NCI-H446 treated with DMSO at 0.1 percent for 48 hours (cell line): ENCODE measurements around the gene CCDC150.
"Not testable (repeated sequence)": the region's sequence is repeated elsewhere in the genome, so short reads cannot be mapped to it uniquely, and the experiment has no call there.

Experiments used
- DNase-seq: peaks from one replicate; lab custom pipeline; 2025; lab: John Stamatoyannopoulos, UW

The CCDC150 gene

DNA sequence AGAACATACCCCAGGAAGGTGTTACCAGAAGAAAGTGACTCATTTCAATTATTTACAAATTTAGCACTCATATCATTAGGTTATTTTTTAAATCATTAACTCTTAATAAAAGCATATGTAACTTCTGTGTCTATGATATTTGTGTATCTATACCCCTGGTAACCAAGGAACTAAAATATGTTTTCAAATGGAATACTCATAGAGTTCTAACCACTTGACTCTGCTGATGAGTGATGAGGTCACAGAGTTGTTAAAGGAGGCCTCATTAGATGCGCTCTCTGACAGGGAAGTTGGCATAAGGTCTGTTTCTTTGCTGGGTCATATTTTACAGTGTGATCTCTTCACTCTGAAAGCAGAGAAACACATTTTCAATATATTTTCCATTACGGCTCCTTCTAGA is 73.4 kb downstream of the CCDC150 start:
- no peak for DNase-seq

DNA sequence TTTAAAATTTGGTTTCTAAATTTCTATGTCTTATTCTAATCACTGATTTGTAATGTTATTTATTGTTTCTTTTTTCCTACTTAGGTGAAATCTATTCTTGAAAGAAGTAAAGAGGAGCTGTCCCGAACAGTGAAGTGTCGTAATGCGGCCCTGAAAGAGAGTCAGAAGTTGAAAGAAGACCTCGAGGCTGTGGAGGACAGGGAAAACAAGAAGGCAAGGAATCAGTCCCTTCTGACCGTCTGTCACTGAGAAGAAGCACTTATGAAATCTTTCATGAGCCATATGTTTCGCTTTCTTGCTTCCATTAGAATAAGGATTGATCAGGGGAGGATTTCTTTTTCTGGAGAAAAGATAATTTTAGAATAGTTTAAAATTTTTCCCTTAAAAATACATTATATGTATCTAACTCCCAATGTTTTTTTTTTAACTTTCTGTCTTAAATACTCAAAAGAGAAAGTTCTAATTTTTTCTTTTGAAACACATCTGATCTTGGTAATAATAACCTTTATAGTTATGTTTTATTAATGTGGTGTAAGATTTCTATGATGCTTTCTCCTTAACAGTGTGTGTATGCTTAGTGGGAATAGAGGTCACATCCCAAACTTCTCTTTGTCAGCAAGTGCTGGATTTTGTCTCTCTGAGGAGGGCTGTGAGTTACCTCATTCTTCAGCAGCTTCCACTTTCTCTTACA is 79.0 kb downstream of the CCDC150 start:
- DNase-seq = no peak

DNA sequence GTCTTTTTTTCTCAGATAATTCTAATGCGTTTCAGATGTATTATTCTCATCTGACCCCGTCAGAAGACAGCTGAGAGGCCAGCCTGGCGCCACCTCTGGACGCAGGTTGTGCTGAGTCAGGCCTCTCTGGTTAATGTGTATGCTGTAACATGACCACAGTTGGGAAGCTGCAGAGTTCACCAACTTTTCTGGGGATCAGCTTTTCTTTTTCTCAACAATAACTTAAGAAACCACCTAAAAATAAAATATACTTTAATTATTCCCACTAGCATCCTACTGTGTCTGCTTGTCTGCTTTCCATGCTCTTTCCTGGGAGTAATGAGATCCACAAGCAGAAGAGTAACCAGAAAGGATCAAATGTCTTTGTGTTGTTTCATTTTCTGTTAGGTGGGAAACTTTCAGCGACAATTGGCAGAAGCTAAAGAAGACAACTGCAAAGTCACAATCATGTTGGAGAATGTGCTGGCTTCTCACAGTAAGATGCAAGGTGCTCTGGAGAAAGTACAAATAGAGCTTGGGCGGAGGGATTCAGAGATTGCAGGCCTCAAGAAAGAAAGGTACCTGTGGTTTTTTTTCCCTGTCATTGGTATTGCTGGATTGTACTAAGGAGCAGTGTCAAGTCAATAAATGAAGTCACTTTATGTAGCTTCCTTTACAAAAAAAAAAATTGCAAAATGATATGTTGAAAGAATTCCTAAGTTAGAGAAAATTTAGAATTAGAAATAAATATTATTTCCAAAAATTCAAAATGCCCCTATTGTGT is 79.8 kb downstream of the CCDC150 start:
- no peak for DNase-seq

DNA sequence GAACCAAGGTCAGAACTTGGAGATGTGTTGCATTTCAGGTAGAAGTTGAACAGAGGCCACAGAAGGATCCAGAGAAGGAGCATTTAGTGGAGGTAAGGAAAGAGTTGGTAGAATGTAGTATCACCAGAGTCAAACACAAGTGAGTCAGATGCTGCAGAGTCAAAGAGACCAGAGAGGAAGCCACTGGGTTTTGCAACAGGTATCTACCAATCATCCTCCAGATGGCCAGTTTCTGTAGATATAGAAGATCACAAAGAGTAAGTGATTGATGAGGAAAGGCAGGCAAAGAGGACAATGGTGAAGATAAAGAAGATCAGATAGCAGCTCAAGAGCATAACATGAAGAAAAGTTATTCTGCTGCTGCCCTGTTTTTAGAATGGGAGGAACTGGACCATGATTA is 84.1 kb downstream of the CCDC150 start:
- no peak for DNase-seq

DNA sequence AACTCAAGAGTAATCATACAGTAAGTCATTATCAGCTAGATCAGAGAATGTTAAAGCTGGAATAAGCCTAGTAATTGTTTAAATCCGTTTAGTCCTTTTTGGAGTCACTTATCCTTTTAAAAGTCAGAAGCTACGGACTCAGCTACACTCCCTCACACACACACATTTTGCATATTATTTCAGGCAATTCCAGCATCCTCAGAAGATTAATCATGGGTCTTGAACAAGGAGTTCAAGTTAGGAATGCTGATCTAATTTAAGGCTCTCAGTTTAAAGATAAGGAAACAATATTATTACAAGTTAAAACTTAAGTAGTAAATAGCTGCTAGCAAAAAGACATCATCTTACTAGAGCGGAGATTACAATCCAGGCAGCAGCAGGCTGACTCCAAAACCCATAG is 85.7 kb downstream of the CCDC150 start:
- no peak for DNase-seq

DNA sequence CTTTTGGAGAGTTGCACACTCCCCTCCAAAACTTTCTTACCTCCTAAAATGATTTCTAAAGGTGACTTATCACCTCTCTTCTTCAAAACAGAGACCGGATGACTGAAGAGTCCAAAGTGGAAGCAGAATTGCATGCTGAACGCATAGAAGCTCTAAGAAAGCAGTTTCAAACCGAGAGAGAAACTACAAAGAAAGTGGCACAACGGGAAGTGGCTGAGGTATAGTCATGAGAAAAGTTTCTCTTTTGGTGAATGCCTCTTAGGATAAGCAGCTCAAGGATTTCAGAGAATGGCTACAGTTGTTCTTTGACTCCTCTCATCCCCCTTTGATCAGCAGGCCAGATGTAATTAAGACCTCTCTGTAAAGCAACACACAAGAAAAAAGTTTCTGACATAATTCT is 86.4 kb downstream of the CCDC150 start:
- DNase-seq = no peak

DNA sequence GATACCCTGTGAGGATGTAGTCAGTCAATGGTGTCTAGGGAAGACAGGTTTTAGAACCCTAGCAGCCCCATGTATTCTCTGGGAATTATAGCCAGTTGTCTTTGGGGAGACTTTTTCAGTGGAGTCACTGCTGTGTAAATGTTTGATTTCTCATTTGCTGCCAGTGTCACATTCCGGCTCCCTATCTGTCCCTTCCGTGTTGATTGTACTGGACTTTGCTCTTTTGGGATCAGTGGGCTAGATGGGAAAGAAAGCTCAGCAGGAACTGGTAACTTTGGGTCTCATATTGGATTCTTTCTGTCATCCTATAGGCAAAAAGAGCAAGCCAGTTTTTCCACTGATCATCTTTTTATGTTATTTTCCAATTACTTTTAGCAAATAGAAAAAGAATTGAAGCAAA is 89.9 kb downstream of the CCDC150 start:
- no peak for DNase-seq

DNA sequence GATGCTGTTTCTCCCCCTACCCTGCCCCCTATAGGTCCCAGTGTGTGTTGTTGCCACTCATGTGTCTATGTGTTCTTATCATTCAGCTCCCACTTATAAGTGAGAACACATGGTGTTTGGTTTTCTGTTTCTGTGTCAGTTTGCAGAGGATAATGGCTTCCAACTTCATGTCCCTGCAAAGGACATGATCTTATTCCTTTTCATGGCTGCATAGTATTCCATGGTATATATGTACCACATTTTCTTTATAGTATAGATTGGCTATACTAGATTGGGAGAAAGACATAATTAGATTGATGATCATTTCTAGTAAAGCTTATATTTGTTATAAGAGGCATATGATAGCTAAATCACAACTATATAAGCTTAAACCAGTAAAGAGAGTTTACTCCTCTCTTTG is 97.1 kb downstream of the CCDC150 start:
- not testable (repeated sequence) for DNase-seq

DNA sequence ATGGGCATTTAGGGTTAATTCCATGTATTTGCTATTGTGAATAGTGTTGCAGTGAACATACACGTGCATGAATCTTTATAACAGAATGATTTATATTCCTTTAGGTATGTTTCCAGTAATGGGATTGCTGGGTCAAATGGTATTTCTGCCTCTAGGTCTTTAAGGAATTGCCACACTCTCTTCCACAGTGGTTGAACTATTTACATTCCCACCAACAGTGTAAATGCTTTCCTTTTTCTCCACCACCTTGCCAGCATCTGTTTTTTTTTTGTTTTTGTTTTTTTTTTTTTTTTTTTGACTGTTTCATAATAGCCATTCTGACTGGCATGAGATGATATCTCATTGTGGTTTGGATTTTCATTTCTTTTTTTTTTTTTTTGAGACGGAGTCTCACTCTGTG is 97.5 kb downstream of the CCDC150 start:
- no peak for DNase-seq

DNA sequence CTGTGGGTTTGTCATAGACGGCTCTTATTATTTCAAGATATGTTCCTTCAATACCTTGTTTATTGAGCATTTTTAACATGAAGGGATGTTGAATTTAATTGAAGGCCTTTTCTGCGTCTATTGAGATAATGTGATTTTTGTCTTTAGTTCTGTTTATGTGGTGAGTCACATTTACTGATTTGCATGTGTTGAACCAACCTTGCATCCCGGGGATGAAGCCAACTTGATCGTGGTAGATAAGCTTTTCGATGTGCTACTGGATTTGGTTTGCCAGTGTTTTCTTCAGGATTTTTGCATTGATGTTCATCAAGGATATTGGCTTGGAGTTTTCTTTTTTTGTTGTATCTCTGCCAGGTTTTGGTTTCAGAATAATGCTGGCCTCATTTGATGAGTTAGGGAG is 99.5 kb downstream of the CCDC150 start:
- DNase-seq = no peak

DNA sequence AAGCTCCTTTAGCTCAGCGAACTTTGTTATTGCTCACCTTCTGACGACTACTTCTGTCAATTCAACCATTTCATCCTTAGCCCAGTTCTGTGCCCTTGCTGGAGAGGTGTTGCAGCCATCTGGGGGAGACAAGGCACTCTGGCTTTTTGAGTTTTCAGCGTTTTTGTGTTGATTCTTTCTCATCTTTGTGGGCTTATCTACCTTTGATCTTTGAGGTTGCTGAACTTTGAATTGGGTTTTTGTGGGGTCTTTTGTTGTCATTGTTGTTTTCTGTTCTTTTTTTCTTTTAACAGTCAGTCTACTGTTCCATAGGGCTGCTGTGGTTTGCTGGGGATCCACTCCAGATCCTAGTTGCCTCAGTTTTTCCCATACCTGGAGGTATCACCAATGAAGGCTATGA is 102.7 kb downstream of the CCDC150 start:
- DNase-seq = no peak

DNA sequence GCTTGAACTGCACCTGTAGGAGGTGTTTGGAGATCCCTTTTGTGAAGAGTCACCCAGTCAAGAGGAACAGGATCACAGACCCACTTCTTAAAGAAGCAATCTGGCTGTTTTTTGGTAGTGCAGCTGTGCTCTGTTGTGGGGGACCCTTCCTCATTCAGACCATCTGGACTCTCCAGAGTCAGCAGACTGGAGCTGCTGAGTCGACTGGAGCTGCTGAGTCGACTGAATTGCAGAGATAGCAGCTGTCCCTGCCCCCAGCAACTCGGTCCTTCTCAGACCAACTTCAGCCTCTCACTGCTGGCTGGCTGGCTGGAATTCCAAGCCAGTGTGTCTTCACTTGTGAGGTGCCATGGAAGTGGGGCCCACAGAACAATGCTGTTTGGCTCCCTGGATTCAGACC is 103.2 kb downstream of the CCDC150 start:
- DNase-seq = no peak

DNA sequence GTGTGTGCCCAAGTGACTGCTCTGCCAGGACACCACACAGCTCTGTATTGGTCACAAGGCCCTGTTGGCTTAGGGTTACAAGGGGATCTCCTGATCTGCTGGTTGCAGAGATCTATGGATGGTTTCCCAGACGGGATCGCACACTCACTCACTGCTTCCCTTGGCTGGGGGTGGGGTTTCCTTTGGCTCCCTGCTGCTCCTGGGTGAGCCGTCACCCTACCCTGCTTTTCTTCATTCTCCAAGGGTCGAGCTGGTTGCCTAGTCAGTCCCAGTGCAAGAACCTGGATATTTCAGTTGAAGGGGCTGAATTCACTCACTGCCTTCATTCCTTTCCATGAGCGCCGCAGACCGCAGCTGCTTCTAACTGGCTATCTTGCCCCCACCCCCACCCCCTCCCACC is 103.7 kb downstream of the CCDC150 start:
- no peak for DNase-seq

DNA sequence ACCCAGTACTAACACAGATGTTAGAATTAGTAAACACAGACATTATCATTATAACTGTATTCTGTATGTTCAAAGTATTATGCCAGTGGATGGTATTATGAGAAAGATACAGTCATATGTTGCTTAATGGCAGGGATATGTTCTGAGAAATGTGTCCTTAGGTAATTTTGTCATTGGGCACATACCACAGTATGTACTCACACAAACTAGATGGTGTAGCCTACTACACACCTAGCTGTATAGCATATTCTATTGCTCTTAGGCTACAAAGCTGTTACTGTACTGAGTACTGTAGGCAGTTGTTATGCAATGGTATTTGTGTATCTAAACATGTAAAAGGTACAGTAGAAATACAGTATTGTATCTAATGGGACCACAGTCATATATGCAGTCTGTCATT is 106.2 kb downstream of the CCDC150 start:
- DNase-seq = no peak

DNA sequence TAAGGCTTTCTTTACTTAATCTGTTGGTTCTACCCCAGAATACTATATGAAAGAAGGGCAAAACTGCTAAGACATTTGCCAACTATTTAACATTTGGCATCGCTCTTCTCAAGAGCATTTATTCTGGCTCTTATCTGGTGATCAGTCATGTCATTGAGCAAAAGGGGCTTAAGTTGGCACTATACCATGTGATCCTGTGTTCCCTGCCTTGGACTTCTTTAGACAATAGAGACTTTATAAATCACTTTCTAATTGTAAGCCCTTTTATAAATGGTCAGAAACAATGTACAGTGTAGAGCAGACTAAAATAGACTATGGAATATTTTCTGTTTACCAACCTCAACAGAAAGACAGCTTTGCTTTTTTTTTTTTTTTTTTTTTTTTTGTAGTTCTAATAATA is 107.9 kb downstream of the CCDC150 start:
- DNase-seq = no peak

DNA sequence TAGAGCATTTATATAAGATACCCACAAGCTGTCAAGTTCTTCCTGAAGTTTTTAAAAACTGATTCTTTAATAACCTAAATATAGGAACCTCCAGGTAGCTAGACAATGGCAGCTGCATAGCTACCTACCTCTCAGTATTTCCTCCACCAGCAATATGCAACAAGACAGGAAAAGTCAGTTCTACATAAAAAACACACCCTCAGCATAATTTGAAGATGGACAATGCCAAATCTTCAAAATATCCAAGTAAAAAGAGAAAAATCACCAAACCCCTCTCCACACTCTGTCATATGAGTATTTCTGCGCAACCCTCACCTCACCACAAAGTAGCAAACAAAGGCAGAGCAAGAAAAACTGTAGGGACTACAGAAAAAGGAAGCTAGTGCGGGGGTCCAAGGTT is 108.6 kb downstream of the CCDC150 start:
- no peak for DNase-seq

DNA sequence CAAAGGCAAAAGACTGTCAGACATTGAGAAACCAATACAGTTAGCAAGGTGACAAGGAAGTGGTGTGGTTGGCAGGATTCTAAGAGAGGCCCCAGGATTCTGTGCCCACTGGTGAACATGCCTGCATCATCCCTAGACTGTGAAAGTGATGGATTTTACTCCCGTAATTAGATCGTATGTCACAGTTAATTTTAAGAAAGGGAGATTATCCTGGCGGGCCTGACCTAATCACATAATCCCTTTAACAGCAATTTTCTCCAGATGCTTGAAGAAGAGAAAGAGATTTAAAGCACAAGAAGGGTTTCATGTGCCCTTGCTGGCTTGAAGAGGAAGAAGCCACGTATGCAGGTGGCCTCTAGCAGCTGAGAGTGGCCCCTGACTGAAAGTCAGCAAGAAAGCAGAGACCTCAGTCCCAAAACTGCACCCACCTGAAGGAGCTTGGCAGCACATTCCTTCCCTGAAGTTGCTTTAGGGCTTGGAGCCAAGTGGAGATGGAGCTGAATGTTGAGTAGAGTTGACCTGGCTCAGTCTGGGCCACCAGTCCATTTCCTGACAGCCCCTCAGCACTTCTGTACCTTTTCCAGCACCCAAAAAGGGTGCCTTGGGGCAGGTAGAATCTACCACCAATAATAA is 110.9 kb downstream of the CCDC150 start:
- DNase-seq = no peak

DNA sequence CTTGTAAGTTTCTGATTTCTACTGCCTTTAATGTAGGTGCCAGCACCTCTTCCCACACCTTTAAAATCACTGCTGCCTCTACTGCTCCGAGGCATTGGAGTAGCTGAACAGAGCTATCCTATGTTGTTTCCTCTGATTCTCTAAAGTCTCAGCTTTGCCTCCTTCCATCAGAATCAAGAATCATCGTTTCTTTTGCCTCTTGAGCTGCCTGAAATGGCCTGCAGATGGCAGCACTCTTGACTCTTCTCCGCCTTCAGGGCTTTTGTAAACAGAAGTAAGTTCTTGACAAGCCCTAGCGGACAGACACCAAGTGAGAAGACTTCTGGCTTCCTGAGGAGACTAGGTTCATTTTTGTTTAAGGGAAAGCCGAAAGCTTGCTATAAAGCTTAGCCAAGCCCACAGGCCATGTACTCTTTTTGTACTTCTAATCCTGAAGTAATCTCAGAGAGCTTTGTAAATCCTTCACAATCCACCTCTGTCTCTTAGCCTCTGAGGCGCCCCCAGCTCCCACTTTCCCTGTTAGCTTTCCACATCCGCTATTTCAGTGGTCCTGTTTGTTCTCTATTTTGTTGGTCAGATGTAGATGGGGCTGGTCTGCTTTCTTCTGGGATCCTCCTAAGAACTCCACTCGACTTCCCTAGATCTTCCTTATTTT is 111.6 kb downstream of the CCDC150 start:
- no peak for DNase-seq

DNA sequence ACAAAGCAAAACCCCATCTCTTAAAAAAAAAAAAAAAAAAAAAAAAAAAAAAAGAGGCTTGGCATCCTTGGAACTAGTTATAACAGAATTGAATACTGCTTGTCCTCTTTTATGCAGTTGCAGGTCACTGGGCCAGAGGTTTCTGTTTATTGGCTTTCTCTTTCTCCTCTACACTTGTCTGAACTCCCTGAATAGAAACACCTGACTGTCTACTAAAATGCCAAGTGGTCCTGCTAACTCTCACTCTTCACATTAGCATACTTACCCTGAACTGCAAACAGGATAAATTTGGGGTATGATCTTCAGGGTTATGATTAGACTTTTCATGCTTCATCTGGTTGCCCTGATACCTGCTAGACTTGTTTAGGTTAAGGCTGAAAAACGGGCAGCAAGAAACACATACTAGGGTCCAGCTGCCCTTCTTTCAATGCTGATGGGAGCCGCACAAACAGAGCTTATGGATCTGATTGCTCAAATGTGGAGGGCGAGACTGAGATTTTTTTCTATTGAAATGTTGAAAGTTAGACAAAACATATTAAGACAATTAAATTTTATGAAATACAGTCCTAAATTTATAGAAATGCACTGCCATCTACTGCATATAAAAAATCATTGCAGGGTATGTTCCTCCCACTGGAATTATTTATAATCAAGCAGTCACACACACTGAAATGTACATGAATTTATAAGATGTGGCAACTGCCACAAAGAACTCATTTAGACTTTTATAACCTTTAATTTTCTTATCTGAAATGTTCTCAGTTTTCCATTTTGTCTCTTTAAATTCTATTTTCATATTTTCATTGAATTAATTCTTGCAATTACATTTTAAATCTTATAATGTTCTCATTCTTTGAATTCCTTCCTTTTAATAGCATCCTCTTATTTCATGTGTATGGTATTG is 119.2 kb downstream of the CCDC150 start:
- DNase-seq = no peak

DNA sequence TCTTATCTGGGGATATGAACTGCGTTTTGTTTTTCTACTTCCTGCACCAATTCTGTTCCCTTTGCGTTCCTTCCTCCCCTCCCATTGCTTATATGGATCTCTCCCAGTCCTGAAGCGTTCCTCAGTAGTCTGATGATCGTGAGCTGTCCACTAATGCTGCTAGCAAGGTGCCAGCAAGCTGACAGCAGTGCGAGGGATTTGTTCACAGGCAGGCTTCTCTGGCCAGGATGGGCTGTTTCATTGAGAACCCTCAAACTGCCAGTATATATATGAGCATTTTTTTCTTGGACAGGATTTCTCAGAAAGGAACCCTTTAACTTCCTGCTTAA is 119.8 kb downstream of the CCDC150 start:
- no peak for DNase-seq

DNA sequence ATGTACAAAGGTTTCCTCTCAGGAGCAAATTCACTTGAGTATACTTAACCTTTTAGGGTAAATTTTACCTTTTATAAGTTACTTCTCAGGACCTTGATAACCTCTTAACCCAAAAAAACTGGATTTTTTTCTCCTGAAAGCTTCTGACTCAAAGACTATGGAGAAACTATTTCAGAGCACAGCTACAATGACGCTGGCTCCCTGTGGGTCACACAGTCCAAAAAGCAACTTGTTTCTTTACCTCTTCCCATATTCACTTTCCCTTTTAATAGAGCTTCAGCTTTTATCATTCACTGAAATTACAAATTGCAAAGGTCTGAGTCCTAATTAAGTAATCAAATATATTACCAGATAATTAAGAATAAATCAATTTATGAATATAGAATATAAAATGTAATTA is 127.6 kb downstream of the CCDC150 start:
- no peak for DNase-seq
